ENCODE data around the gene NFIC.

DNA sequence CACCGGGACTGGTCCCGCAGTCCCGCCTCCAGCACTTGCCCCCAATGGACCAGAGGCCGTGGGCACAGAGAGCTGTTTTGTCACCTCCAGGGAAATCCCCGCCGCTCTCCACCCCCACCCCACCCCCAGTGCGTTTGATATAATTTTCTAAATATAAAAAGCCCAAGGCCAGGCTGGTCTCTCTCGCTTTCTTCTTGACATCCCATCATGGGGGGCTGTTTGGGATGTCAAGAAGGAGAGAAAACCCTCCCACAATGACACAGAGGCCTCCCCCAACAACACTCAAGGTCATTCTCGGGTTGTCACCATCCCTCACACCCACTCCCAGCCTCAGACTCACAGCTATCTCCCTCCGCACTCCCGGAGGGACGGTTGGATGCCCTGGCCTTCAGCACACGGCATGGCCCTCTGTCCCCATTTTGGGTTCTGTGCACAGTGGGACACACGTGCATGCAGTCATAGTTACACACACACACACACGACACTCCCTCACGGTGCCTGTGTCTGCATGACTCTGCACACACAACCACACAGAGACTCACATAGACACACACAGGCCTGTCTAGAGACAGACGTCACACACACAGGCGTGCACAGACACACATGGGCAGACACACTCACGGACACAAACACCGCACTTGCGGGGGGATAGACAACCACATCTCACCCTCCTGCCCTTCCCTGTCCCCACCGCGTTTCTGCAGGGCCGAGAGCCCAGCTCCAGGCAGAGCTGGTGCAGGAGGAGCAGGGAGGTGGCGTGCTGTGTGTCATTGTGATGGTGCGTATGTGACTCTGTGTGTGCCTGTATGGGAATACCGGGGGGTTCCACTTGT, 4.8 kb upstream of the NFIC start:
- TF ChIP-seq, protein P1, sequence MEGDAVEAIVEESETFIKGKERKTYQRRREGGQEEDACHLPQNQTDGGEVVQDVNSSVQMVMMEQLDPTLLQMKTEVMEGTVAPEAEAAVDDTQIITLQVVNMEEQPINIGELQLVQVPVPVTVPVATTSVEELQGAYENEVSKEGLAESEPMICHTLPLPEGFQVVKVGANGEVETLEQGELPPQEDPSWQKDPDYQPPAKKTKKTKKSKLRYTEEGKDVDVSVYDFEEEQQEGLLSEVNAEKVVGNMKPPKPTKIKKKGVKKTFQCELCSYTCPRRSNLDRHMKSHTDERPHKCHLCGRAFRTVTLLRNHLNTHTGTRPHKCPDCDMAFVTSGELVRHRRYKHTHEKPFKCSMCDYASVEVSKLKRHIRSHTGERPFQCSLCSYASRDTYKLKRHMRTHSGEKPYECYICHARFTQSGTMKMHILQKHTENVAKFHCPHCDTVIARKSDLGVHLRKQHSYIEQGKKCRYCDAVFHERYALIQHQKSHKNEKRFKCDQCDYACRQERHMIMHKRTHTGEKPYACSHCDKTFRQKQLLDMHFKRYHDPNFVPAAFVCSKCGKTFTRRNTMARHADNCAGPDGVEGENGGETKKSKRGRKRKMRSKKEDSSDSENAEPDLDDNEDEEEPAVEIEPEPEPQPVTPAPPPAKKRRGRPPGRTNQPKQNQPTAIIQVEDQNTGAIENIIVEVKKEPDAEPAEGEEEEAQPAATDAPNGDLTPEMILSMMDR (IDR thresholded peaks at IDR 0.05; ENCODE audit: low read depth, low read length, poor library complexity, severe bottlenecking) = no peak
- no peak for TF ChIP-seq EZH2phosphoT487 (IDR thresholded peaks at IDR 0.05; ENCODE audit: borderline replicate concordance, low read length)

Data from DOHH2 (cell line).